ENCODE measurements around the gene AQR. TPM values are rescaled to one million over a fixed set of nuclear protein-coding genes. Genes with fewer than 3 reads are reported as not detected.

Gene AQR
- total and polyA plus RNA-seq, 2 of the 4 experiments (the other 2 are of a cell fraction) = 17.9 to 29.6 TPM

- peaks cover 2% of the 10 kb centered on the region; the same call in 1 of the 2 replicates for H4K20me1 ChIP-seq (ENCODE audit: insufficient read depth, low read length)
- no peak overlapping the region for H3K56ac ChIP-seq (ENCODE audit: extremely low read depth, insufficient read depth, low read length)
- peaks cover 0 to 3% of the 10 kb centered on the region in 2 experiments; a peak in 3 of 4 replicates for H3K79me1 ChIP-seq (ENCODE audit: low read depth in 1 of 2, low read length in 2 of 2)
- no peak overlapping the region for H3K4me2 ChIP-seq (ENCODE audit: low read depth, low read length)
- H3K36me3 ChIP-seq (ENCODE audit: control insufficient read depth, insufficient read depth, low read length) = peaks cover 12% of the 10 kb centered on the region
- H3K4me3 ChIP-seq (ENCODE audit: insufficient read depth, low read depth, low read length) = no peak overlapping the region
- WGBS, 2 experiments (ENCODE audit: extremely low coverage in 2 of 2, insufficient read length in 1 of 2) = no CpG with 5 or more reads among the region's 7 CpGs
- no peak overlapping the region for H3K4ac ChIP-seq (ENCODE audit: low read depth, low read length)
- H2AFZ ChIP-seq (replicated peaks; ENCODE audit: low read length, poor library complexity) = no peak overlapping the region
- H3K14ac ChIP-seq (replicated peaks; ENCODE audit: low read depth, low read length) = no peak overlapping the region
- H3K4me1 ChIP-seq (ENCODE audit: control insufficient read depth, insufficient read depth, low read length) = peaks cover 2% of the 10 kb centered on the region; the same call in 1 of the 2 replicates
- ChIA-PET CTCF (no interaction called here), POLR2A (ENCODE audit: unreplicated experiment) (no interaction called here)
- no peak overlapping the region for H3K9ac ChIP-seq (ENCODE audit: low read depth, low read length)
- no peak overlapping the region for H3K18ac ChIP-seq (ENCODE audit: low read depth, low read length)
- H2BK15ac ChIP-seq (ENCODE audit: low read depth, low read length) = no peak overlapping the region
- in situ Hi-C loops (cut with MboI; ENCODE audit: low sequenced_read_pairs) = no loop called here
- 0 out of 2 replicates have a peak, but pooled peaks cover 2% of the 10 kb centered on the region for H3K9me1 ChIP-seq (ENCODE audit: insufficient read depth, low read length)
- ATAC-seq (ENCODE audit: low read depth) (no peak), DNase-seq (no peak)
- H2BK5ac ChIP-seq (ENCODE audit: low read depth, low read length, poor library complexity, severe bottlenecking) = no peak overlapping the region
- no peak for TF ChIP-seq POLR2A (IDR thresholded peaks at IDR 0.05; ENCODE audit: low read depth, low read length)
- TF ChIP-seq RFX5 (IDR thresholded peaks at IDR 0.05; ENCODE audit: low read depth, low read length) = no peak
- TF ChIP-seq RAD21 (IDR thresholded peaks at IDR 0.05; ENCODE audit: low read length) = no peak
- no peak for TF ChIP-seq BHLHE40 (IDR thresholded peaks at IDR 0.05; ENCODE audit: low read depth, low read length)
- TF ChIP-seq USF2 (IDR thresholded peaks at IDR 0.05; ENCODE audit: low read depth, low read length) = no peak
- no peak for TF ChIP-seq MAFK (IDR thresholded peaks at IDR 0.05; ENCODE audit: low read depth, low read length)
- no peak for TF ChIP-seq SMC3 (IDR thresholded peaks at IDR 0.05; ENCODE audit: low read depth, low read length)
- TF ChIP-seq, protein P1, sequence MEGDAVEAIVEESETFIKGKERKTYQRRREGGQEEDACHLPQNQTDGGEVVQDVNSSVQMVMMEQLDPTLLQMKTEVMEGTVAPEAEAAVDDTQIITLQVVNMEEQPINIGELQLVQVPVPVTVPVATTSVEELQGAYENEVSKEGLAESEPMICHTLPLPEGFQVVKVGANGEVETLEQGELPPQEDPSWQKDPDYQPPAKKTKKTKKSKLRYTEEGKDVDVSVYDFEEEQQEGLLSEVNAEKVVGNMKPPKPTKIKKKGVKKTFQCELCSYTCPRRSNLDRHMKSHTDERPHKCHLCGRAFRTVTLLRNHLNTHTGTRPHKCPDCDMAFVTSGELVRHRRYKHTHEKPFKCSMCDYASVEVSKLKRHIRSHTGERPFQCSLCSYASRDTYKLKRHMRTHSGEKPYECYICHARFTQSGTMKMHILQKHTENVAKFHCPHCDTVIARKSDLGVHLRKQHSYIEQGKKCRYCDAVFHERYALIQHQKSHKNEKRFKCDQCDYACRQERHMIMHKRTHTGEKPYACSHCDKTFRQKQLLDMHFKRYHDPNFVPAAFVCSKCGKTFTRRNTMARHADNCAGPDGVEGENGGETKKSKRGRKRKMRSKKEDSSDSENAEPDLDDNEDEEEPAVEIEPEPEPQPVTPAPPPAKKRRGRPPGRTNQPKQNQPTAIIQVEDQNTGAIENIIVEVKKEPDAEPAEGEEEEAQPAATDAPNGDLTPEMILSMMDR (conservative IDR thresholded peaks at IDR 0.05; ENCODE audit: low read depth, low read length) = no peak
- no peak for TF ChIP-seq RCOR1 (IDR thresholded peaks at IDR 0.05; ENCODE audit: insufficient replicate concordance, low read length)
- TF ChIP-seq MXI1 (IDR thresholded peaks at IDR 0.05; ENCODE audit: borderline replicate concordance, low read depth, low read length) = no peak
- TF ChIP-seq FOS (IDR thresholded peaks at IDR 0.05; ENCODE audit: low read depth, low read length) = no peak
- TF ChIP-seq ELK1 (IDR thresholded peaks at IDR 0.05; ENCODE audit: borderline replicate concordance, low read depth, low read length) = no peak
- TF ChIP-seq CHD1 (IDR thresholded peaks at IDR 0.05; ENCODE audit: low read depth, low read length) = no peak
- H4K8ac ChIP-seq (ENCODE audit: low read depth in 2 of 2, low read length in 2 of 2) = no peak overlapping the region
- no peak overlapping the region for H2AK9ac ChIP-seq (replicated peaks; ENCODE audit: low read depth, low read length, poor library complexity)
- intact Hi-C loops (cut with micrococcal nuclease) = no loop called here
- no peak overlapping the region for H3K27ac ChIP-seq (ENCODE audit: insufficient read depth, low read length)
- peaks cover 8% of the 10 kb centered on the region for H3K9me3 ChIP-seq (ENCODE audit: control insufficient read depth, insufficient read depth, low read length)
- no peaks in the 10 kb centered on the region for H3K27me3 ChIP-seq (ENCODE audit: control insufficient read depth, insufficient read depth, low read length)
- H2BK120ac ChIP-seq (ENCODE audit: low read depth, low read length) = no peak overlapping the region
- no peak overlapping the region for H2BK20ac ChIP-seq (ENCODE audit: low read depth, low read length)
- no peak overlapping the region for H3K23ac ChIP-seq (ENCODE audit: low read depth, low read length)
- no TSS peak for BruUV-seq (replicated peaks)
- no peak overlapping the region for H4K91ac ChIP-seq (ENCODE audit: insufficient read depth, low read depth, low read length)
- H2AK5ac ChIP-seq (ENCODE audit: low read depth, low read length) = no peak overlapping the region
- dilution Hi-C loops (cut with HindIII; ENCODE audit: low sequenced_read_pairs, unreplicated experiment) = no loop called here
- H4K5ac ChIP-seq (ENCODE audit: low read depth, low read length) = no peak overlapping the region
These were observed 76.5 kb downstream of the AQR start for GRCh38 chr15:34892963-34893591.

All from IMR-90 (cell line).